PC-3 (cell line): ENCODE data around the gene ARHGEF25. TPM values are rescaled to one million over a fixed set of nuclear protein-coding genes. Genes with fewer than 3 reads are reported as not detected.

Experiments
- ATAC-seq: fragments of 200-7000 bp; cut with Tn5 transposase; 2 replicates; pipeline ENCODE4 v1.9.1; 2020; ENCODE audit warnings: mild to moderate bottlenecking, moderate library complexity
- BruUV-seq: library from RNA; stranded (reverse); fragments of 400-500 nt; replicated peaks from 2 replicates; lab custom pipeline; 2021; lab: Mats Ljungman, UMichigan
- CTCF ChIA-PET: fragments of 300-600 bp; sonication (Branson Sonifier 250); formaldehyde crosslinking; loops from one replicate; lab custom pipeline; 2022; ENCODE audit warnings: antibody characterized with exemption; lab: Charles Lee
- POLR2A ChIA-PET: fragments of 300-600 bp; sonication (Branson Sonifier 250); formaldehyde crosslinking; loops from one replicate; lab custom pipeline; 2022; ENCODE audit warnings: antibody characterized with exemption; ENCODE audit not compliant: unreplicated experiment; lab: Charles Lee
- DNase-seq: peaks from one replicate; pipeline ENCODE4 v3.0.0-alpha.2; 2015
- H2AFZ ChIP-seq: fragments of 300-600 bp; sonication (generic); 2 replicates; pipeline ENCODE4 v1.6.0; 2016; ENCODE audit warnings: antibody characterized with exemption, low read length
- H3F3A ChIP-seq: fragments of 300-600 bp; sonication (generic); one replicate; pipeline ENCODE4 v1.6.0; 2017; ENCODE audit warnings: antibody characterized with exemption, low read length, control low read depth, mild to moderate bottlenecking; ENCODE audit not compliant: unreplicated experiment
- H3K27ac ChIP-seq: fragments of 300-600 bp; sonication (generic); 2 replicates; pipeline ENCODE4 v1.5.1; 2016; ENCODE audit warnings: mild to moderate bottlenecking, low read length
- H3K27me3 ChIP-seq: fragments of 300-600 bp; sonication (generic); 2 replicates; pipeline ENCODE4 v1.6.1; 2016; ENCODE audit warnings: low read length, mixed read lengths
- H3K36me3 ChIP-seq: fragments of 300-600 bp; sonication (generic); 2 replicates; pipeline ENCODE4 v1.6.1; 2016; ENCODE audit warnings: low read depth, mixed run types, low read length, mixed read lengths
- H3K4me1 ChIP-seq: fragments of 300-600 bp; sonication (generic); 2 replicates; pipeline ENCODE4 v1.5.1; 2016; ENCODE audit warnings: low read length; ENCODE audit not compliant: insufficient read depth
- H3K4me2 ChIP-seq: fragments of 300-600 bp; sonication (generic); 2 replicates; pipeline ENCODE4 v1.6.0; 2016; ENCODE audit warnings: low read length
- H3K4me3 ChIP-seq: fragments of 300-600 bp; sonication (generic); 2 replicates; pipeline ENCODE4 v1.5.1; 2016; ENCODE audit warnings: mild to moderate bottlenecking, low read length, mixed read lengths
- H3K79me2 ChIP-seq: fragments of 300-600 bp; sonication (generic); 2 replicates; pipeline ENCODE4 v1.6.1; 2017; ENCODE audit warnings: low read length, mixed read lengths
- H3K9ac ChIP-seq: fragments of 300-600 bp; sonication (generic); 2 replicates; pipeline ENCODE4 v1.6.0; 2016; ENCODE audit warnings: mild to moderate bottlenecking, low read length
- H3K9me2 ChIP-seq: fragments of 300-600 bp; sonication (generic); replicated peaks from 2 replicates; pipeline ENCODE4 v1.6.1; 2016; ENCODE audit warnings: mixed run types, low read length, mixed read lengths
- H3K9me3 ChIP-seq: fragments of 300-600 bp; sonication (generic); 2 replicates; pipeline ENCODE4 v1.6.1; 2016; ENCODE audit warnings: low read length, mixed read lengths
- H4K20me1 ChIP-seq: fragments of 300-600 bp; sonication (generic); 2 replicates; pipeline ENCODE4 v1.6.1; 2016; ENCODE audit warnings: low read length, mixed read lengths
- EZH2 ChIP-seq: fragments of 300-600 bp; sonication (generic); IDR thresholded peaks from one replicate; pipeline ENCODE4 v1.6.1; 2017; ENCODE audit warnings: antibody characterized with exemption, mild to moderate bottlenecking, low read length; ENCODE audit not compliant: unreplicated experiment
- EZH2phosphoT487 ChIP-seq: fragments of 300-600 bp; sonication (generic); IDR thresholded peaks from 2 replicates; pipeline ENCODE4 v1.6.1; 2018; ENCODE audit warnings: mild to moderate bottlenecking, antibody characterized with exemption, low read length, borderline replicate concordance
- intact Hi-C: fragments of 100-400 bp; cut with micrococcal nuclease; formaldehyde crosslinking; loops from 2 replicates; pipeline ENCODE4 v1.9.0; 2023
- total RNA-seq: library from RNA; depleted of rRNA; stranded (reverse); fragments of >200 nt; gene quantifications from 2 replicates; pipeline ENCODE4 v1.2.3, GENCODE V29; 2014
- TF ChIP-seq, protein P1 (sequence below): fragments of 300-600 bp; sonication (generic); conservative IDR thresholded peaks from 2 replicates; pipeline ENCODE4 v1.5.1; 2017; ENCODE audit warnings: antibody characterized with exemption, low read depth, mild to moderate bottlenecking, low read length

Gene ARHGEF25
- total RNA-seq, 1 experiment from 2014 or later = 10.0 TPM

DNA sequence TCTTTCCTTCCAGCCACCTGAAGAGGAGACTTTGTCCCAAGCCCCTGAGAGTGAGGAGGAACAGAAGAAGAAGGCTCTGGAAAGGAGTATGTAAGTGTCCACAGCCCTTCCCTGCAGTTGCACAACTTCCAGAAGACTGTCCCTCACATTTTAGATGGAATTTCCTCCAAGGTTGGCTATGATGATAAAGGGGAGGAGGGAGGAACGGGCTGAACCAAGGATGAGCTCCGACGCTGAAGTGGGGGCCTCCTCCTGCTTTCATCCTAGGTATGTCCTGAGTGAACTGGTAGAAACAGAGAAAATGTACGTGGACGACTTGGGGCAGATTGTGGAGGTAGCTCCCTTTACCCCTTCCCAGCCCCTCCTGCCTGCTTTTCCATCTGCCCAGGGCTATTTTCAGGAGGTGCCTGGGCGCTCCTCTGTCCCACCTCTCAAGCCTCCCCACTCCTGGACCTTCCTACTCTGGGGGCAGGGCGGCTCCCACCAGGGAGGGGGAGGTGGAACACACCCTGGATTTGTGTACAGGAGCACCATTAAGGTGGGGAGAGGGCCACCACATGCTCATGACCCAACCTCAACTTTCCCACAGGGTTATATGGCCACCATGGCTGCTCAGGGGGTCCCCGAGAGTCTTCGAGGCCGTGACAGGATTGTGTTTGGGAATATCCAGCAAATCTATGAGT lies 2.3 kb downstream of the ARHGEF25 start:
- H3K27me3 ChIP-seq = no peaks in the 10 kb centered on the region
- no peaks in the 10 kb centered on the region for H4K20me1 ChIP-seq
- no peak for DNase-seq
- H3K4me1 ChIP-seq = peaks cover 9% of the 10 kb centered on the region; the same call in 1 of the 2 replicates
- H3F3A ChIP-seq = no peaks in the 10 kb centered on the region
- TF ChIP-seq, protein P1, sequence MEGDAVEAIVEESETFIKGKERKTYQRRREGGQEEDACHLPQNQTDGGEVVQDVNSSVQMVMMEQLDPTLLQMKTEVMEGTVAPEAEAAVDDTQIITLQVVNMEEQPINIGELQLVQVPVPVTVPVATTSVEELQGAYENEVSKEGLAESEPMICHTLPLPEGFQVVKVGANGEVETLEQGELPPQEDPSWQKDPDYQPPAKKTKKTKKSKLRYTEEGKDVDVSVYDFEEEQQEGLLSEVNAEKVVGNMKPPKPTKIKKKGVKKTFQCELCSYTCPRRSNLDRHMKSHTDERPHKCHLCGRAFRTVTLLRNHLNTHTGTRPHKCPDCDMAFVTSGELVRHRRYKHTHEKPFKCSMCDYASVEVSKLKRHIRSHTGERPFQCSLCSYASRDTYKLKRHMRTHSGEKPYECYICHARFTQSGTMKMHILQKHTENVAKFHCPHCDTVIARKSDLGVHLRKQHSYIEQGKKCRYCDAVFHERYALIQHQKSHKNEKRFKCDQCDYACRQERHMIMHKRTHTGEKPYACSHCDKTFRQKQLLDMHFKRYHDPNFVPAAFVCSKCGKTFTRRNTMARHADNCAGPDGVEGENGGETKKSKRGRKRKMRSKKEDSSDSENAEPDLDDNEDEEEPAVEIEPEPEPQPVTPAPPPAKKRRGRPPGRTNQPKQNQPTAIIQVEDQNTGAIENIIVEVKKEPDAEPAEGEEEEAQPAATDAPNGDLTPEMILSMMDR = no peak
- no peak for TF ChIP-seq EZH2
- no peak for TF ChIP-seq EZH2phosphoT487
- intact Hi-C loops = no loop called here
- CTCF ChIA-PET = no interaction called here
- no peak for ATAC-seq
- no peaks in the 10 kb centered on the region for H3K9me2 ChIP-seq
- no TSS peak for BruUV-seq
- H3K79me2 ChIP-seq = no peaks in the 10 kb centered on the region
- no peak overlapping the region for H2AFZ ChIP-seq
- POLR2A ChIA-PET = no interaction called here
- no peaks in the 10 kb centered on the region for H3K36me3 ChIP-seq
- H3K9me3 ChIP-seq = no peaks in the 10 kb centered on the region
- no peak overlapping the region for H3K9ac ChIP-seq
- H3K4me3 ChIP-seq = no peak overlapping the region
- no peak overlapping the region for H3K27ac ChIP-seq
- no peak overlapping the region for H3K4me2 ChIP-seq

DNA sequence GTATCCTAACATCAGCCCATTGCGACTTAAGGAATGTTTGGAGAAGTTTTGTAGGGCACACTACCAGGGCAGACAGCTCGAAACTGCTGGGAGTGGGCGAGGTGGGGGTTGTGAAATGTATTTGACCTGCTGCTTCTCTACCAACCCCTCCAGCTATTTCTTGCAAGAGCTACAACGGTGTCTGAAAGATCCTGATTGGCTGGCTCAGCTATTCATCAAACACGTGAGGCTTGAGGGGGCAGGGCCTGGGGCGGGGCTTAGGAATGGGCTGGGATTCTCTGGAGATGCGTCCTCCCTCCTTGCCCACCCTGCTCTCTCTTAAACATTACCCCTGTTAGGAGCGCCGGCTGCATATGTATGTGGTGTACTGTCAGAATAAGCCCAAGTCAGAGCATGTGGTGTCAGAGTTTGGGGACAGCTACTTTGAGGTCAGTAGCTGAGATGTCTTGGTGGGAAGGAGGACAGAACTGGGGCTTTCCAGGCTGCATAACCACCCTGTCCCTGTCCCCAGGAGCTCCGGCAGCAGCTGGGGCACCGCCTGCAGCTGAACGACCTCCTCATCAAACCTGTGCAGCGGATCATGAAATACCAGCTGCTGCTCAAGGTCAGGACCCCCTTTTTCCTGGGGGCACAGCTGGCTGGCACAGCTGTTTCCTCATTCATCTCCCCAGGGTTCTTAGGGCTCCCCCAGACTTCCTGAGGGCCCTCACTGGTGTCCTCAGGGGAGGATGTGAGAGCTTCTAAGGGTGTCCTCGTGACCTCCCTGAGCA lies 3.1 kb downstream of the ARHGEF25 start:
- ChIA-PET POLR2A (no interaction called here), CTCF (interaction anchor here (0.6 kb wide), 1 partner anchor 1554 kb away, joined by 3 read pairs; no protein-coding TSS in a partner anchor)
- H3K9me2 ChIP-seq = no peaks in the 10 kb centered on the region
- TF ChIP-seq, protein P1 = no peak
- TF ChIP-seq EZH2phosphoT487 (no peak), EZH2 (no peak)
- no peak overlapping the region for H3K4me3 ChIP-seq
- H2AFZ ChIP-seq = no peak overlapping the region
- no peaks in the 10 kb centered on the region for H3K27me3 ChIP-seq
- ATAC-seq (no peak), DNase-seq (no peak)
- no peak overlapping the region for H3K27ac ChIP-seq
- intact Hi-C loops = no loop called here
- no TSS peak for BruUV-seq
- no peaks in the 10 kb centered on the region for H3F3A ChIP-seq
- no peaks in the 10 kb centered on the region for H3K9me3 ChIP-seq
- H3K4me2 ChIP-seq = no peak overlapping the region
- peaks cover 9% of the 10 kb centered on the region; the same call in 1 of the 2 replicates for H3K4me1 ChIP-seq
- H3K36me3 ChIP-seq = no peaks in the 10 kb centered on the region
- no peaks in the 10 kb centered on the region for H3K79me2 ChIP-seq
- H3K9ac ChIP-seq = no peak overlapping the region
- H4K20me1 ChIP-seq = no peaks in the 10 kb centered on the region
